WTC11 (cell line): ENCODE results near the gene MERTK.

Experiments
- ATF2 ChIP-seq: sonication (generic); formaldehyde crosslinking; IDR thresholded peaks from 2 replicates; pipeline ENCODE4 v1.8.1; 2022; ENCODE audit warnings: low read depth, missing genetic modification reagents, borderline replicate concordance
- CREM ChIP-seq: sonication (generic); formaldehyde crosslinking; IDR thresholded peaks from 2 replicates; pipeline ENCODE4 v1.8.1; 2022; ENCODE audit warnings: mild to moderate bottlenecking, missing genetic modification reagents, moderate library complexity
- CTCF ChIP-seq: fragments of 200-600 bp; IDR thresholded peaks from 2 replicates; pipeline ENCODE4 v1.8.0; 2022; ENCODE audit warnings: antibody characterized with exemption
- E2F1 ChIP-seq: sonication (generic); formaldehyde crosslinking; IDR thresholded peaks from 2 replicates; pipeline ENCODE4 v1.8.0; 2022; ENCODE audit warnings: mild to moderate bottlenecking, missing genetic modification reagents
- IRF1 ChIP-seq: sonication (generic); formaldehyde crosslinking; IDR thresholded peaks from 2 replicates; pipeline ENCODE4 v1.8.0; 2023; ENCODE audit warnings: missing genetic modification reagents
- MAX ChIP-seq: sonication (generic); formaldehyde crosslinking; IDR thresholded peaks from 2 replicates; pipeline ENCODE4 v1.8.0; 2022; ENCODE audit warnings: mild to moderate bottlenecking, missing genetic modification reagents
- MXD4 ChIP-seq: fragments of 250-450 bp; sonication (Bioruptor Pico); IDR thresholded peaks from 2 replicates; pipeline ENCODE4 v1.8.0; 2021; ENCODE audit warnings: mild to moderate bottlenecking, moderate library complexity, borderline replicate concordance
- NR3C1 ChIP-seq: sonication (generic); formaldehyde crosslinking; conservative IDR thresholded peaks from 2 replicates; pipeline ENCODE4 v1.8.1; 2023; ENCODE audit warnings: low read depth, mild to moderate bottlenecking, missing genetic modification reagents
- SMAD3 ChIP-seq: sonication (generic); formaldehyde crosslinking; IDR thresholded peaks from 2 replicates; pipeline ENCODE4 v1.8.0; 2022; ENCODE audit warnings: missing genetic modification reagents, mild to moderate bottlenecking, borderline replicate concordance
- TCF7 ChIP-seq: sonication (generic); formaldehyde crosslinking; IDR thresholded peaks from 2 replicates; pipeline ENCODE4 v1.8.0; 2022; ENCODE audit warnings: mild to moderate bottlenecking, low read depth, missing genetic modification reagents, moderate library complexity
- TEAD1 ChIP-seq: sonication (generic); formaldehyde crosslinking; IDR thresholded peaks from 2 replicates; pipeline ENCODE4 v1.8.0; 2022; ENCODE audit warnings: mild to moderate bottlenecking, missing genetic modification reagents
- USF2 ChIP-seq: sonication (generic); formaldehyde crosslinking; IDR thresholded peaks from 2 replicates; pipeline ENCODE4 v1.8.1; 2023; ENCODE audit warnings: mild to moderate bottlenecking, missing genetic modification reagents, moderate library complexity
- ZNF232 ChIP-seq: sonication (generic); formaldehyde crosslinking; IDR thresholded peaks from 2 replicates; pipeline ENCODE4 v1.8.0; 2022; ENCODE audit warnings: mild to moderate bottlenecking, missing genetic modification reagents
- ZNF512 ChIP-seq: sonication (generic); formaldehyde crosslinking; IDR thresholded peaks from 2 replicates; pipeline ENCODE4 v1.8.1; 2022; ENCODE audit warnings: missing genetic modification reagents, borderline replicate concordance

GRCh38 chr2:112075490-112076260 is 177.3 kb downstream of the MERTK start:
- no peak for TF ChIP-seq USF2 (CRISPR knock-in tag)
- TF ChIP-seq CTCF: no peak
- TF ChIP-seq SMAD3 (CRISPR knock-in tag): no peak
- TF ChIP-seq NR3C1: no peak
- no peak for TF ChIP-seq ZNF512 (CRISPR knock-in tag)
- no peak for TF ChIP-seq MXD4 (CRISPR knock-in tag)
- no peak for TF ChIP-seq MAX (CRISPR knock-in tag)
- no peak for TF ChIP-seq ATF2 (CRISPR knock-in tag)
- no peak for TF ChIP-seq E2F1 (CRISPR knock-in tag)
- TF ChIP-seq ZNF232 (CRISPR knock-in tag): no peak
- TF ChIP-seq TCF7 (CRISPR knock-in tag): no peak
- TF ChIP-seq TEAD1 (CRISPR knock-in tag): no peak
- no peak for TF ChIP-seq CREM
- no peak for TF ChIP-seq IRF1 (CRISPR knock-in tag)
